Measurements from ENCODE around the gene PPP3CA.

- TF ChIP-seq, protein P1, sequence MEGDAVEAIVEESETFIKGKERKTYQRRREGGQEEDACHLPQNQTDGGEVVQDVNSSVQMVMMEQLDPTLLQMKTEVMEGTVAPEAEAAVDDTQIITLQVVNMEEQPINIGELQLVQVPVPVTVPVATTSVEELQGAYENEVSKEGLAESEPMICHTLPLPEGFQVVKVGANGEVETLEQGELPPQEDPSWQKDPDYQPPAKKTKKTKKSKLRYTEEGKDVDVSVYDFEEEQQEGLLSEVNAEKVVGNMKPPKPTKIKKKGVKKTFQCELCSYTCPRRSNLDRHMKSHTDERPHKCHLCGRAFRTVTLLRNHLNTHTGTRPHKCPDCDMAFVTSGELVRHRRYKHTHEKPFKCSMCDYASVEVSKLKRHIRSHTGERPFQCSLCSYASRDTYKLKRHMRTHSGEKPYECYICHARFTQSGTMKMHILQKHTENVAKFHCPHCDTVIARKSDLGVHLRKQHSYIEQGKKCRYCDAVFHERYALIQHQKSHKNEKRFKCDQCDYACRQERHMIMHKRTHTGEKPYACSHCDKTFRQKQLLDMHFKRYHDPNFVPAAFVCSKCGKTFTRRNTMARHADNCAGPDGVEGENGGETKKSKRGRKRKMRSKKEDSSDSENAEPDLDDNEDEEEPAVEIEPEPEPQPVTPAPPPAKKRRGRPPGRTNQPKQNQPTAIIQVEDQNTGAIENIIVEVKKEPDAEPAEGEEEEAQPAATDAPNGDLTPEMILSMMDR (conservative IDR thresholded peaks at IDR 0.05; ENCODE audit: low read depth in 2 of 2), result peak; percentile 27 to 31; a peak in 2 of 4 replicates
- TF ChIP-seq EZH2phosphoT487 (IDR thresholded peaks at IDR 0.05; ENCODE audit: unreplicated experiment) (no peak), EZH2 (IDR thresholded peaks at IDR 0.05; ENCODE audit: low read depth, unreplicated experiment) (no peak), POLR2AphosphoS5 (IDR thresholded peaks at IDR 0.05; ENCODE audit: low read depth) (no peak), CREB1 (CRISPR knock-in tag; IDR thresholded peaks at IDR 0.05; ENCODE audit: low read depth) (no peak), ZNF331 (CRISPR knock-in tag; IDR thresholded peaks at IDR 0.05; ENCODE audit: low read depth) (no peak), JUNB (IDR thresholded peaks at IDR 0.05; ENCODE audit: unreplicated experiment) (no peak), ZNF114 (CRISPR knock-in tag; IDR thresholded peaks at IDR 0.05) (no peak), NANOG (IDR thresholded peaks at IDR 0.05; ENCODE audit: borderline replicate concordance) (no peak)
- TF ChIP-seq, protein P2, sequence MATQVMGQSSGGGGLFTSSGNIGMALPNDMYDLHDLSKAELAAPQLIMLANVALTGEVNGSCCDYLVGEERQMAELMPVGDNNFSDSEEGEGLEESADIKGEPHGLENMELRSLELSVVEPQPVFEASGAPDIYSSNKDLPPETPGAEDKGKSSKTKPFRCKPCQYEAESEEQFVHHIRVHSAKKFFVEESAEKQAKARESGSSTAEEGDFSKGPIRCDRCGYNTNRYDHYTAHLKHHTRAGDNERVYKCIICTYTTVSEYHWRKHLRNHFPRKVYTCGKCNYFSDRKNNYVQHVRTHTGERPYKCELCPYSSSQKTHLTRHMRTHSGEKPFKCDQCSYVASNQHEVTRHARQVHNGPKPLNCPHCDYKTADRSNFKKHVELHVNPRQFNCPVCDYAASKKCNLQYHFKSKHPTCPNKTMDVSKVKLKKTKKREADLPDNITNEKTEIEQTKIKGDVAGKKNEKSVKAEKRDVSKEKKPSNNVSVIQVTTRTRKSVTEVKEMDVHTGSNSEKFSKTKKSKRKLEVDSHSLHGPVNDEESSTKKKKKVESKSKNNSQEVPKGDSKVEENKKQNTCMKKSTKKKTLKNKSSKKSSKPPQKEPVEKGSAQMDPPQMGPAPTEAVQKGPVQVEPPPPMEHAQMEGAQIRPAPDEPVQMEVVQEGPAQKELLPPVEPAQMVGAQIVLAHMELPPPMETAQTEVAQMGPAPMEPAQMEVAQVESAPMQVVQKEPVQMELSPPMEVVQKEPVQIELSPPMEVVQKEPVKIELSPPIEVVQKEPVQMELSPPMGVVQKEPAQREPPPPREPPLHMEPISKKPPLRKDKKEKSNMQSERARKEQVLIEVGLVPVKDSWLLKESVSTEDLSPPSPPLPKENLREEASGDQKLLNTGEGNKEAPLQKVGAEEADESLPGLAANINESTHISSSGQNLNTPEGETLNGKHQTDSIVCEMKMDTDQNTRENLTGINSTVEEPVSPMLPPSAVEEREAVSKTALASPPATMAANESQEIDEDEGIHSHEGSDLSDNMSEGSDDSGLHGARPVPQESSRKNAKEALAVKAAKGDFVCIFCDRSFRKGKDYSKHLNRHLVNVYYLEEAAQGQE (IDR thresholded peaks at IDR 0.05; ENCODE audit: unreplicated experiment), result no peak
- TF ChIP-seq, protein P3, sequence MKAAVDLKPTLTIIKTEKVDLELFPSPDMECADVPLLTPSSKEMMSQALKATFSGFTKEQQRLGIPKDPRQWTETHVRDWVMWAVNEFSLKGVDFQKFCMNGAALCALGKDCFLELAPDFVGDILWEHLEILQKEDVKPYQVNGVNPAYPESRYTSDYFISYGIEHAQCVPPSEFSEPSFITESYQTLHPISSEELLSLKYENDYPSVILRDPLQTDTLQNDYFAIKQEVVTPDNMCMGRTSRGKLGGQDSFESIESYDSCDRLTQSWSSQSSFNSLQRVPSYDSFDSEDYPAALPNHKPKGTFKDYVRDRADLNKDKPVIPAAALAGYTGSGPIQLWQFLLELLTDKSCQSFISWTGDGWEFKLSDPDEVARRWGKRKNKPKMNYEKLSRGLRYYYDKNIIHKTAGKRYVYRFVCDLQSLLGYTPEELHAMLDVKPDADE (IDR thresholded peaks at IDR 0.05), result no peak
- TF ChIP-seq, protein P4, sequence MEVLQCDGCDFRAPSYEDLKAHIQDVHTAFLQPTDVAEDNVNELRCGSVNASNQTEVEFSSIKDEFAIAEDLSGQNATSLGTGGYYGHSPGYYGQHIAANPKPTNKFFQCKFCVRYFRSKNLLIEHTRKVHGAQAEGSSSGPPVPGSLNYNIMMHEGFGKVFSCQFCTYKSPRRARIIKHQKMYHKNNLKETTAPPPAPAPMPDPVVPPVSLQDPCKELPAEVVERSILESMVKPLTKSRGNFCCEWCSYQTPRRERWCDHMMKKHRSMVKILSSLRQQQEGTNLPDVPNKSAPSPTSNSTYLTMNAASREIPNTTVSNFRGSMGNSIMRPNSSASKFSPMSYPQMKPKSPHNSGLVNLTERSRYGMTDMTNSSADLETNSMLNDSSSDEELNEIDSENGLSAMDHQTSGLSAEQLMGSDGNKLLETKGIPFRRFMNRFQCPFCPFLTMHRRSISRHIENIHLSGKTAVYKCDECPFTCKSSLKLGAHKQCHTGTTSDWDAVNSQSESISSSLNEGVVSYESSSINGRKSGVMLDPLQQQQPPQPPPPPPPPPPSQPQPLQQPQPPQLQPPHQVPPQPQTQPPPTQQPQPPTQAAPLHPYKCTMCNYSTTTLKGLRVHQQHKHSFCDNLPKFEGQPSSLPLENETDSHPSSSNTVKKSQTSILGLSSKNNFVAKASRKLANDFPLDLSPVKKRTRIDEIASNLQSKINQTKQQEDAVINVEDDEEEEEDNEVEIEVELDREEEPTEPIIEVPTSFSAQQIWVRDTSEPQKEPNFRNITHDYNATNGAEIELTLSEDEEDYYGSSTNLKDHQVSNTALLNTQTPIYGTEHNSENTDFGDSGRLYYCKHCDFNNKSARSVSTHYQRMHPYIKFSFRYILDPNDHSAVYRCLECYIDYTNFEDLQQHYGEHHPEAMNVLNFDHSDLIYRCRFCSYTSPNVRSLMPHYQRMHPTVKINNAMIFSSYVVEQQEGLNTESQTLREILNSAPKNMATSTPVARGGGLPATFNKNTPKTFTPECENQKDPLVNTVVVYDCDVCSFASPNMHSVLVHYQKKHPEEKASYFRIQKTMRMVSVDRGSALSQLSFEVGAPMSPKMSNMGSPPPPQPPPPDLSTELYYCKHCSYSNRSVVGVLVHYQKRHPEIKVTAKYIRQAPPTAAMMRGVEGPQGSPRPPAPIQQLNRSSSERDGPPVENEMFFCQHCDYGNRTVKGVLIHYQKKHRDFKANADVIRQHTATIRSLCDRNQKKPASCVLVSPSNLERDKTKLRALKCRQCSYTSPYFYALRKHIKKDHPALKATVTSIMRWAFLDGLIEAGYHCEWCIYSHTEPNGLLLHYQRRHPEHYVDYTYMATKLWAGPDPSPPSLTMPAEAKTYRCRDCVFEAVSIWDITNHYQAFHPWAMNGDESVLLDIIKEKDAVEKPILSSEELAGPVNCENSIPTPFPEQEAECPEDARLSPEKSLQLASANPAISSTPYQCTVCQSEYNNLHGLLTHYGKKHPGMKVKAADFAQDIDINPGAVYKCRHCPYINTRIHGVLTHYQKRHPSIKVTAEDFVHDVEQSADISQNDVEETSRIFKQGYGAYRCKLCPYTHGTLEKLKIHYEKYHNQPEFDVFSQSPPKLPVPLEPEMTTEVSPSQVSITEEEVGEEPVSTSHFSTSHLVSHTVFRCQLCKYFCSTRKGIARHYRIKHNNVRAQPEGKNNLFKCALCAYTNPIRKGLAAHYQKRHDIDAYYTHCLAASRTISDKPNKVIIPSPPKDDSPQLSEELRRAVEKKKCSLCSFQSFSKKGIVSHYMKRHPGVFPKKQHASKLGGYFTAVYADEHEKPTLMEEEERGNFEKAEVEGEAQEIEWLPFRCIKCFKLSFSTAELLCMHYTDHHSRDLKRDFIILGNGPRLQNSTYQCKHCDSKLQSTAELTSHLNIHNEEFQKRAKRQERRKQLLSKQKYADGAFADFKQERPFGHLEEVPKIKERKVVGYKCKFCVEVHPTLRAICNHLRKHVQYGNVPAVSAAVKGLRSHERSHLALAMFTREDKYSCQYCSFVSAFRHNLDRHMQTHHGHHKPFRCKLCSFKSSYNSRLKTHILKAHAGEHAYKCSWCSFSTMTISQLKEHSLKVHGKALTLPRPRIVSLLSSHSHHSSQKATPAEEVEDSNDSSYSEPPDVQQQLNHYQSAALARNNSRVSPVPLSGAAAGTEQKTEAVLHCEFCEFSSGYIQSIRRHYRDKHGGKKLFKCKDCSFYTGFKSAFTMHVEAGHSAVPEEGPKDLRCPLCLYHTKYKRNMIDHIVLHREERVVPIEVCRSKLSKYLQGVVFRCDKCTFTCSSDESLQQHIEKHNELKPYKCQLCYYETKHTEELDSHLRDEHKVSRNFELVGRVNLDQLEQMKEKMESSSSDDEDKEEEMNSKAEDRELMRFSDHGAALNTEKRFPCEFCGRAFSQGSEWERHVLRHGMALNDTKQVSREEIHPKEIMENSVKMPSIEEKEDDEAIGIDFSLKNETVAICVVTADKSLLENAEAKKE (CRISPR knock-in tag; IDR thresholded peaks at IDR 0.05), result no peak
These were observed 116.4 kb downstream of the PPP3CA start for GRCh38 chr4:101230801-101231426.
